MCF 10A (cell line): ENCODE results near the gene CAMSAP1. TPM values are rescaled to one million over a fixed set of nuclear protein-coding genes. Genes with fewer than 3 reads are reported as not detected.

Experiments
- BruUV-seq: library from RNA; stranded (reverse); fragments of 400-500 nt; replicated peaks from 2 replicates; lab custom pipeline; 2021; lab: Mats Ljungman, UMichigan
- CTCF ChIA-PET: fragments of 300-600 bp; sonication (Branson Sonifier 250); formaldehyde crosslinking; extraction: SDS; loops from one replicate; lab custom pipeline; 2021; ENCODE audit warnings: antibody characterized with exemption, inconsistent platforms; lab: Yijun Ruan, JAX
- POLR2A ChIA-PET: fragments of 300-600, 350-650 bp; sonication (Branson Sonifier 250); formaldehyde crosslinking; extraction: SDS; loops from one replicate; lab custom pipeline; 2020; ENCODE audit warnings: antibody characterized with exemption, inconsistent platforms; lab: Yijun Ruan, JAX
- DNase-seq: peaks from one replicate; pipeline ENCODE4 v3.0.0-alpha.2; 2018; ENCODE audit not compliant: unreplicated experiment
- H3K27ac Mint-ChIP-seq: one replicate; pipeline ENCODE4 v1.8.0; 2022; ENCODE audit warnings: mild to moderate bottlenecking, low read depth, mixed read lengths; ENCODE audit not compliant: unreplicated experiment
- H3K27me3 Mint-ChIP-seq: one replicate; pipeline ENCODE4 v1.8.0; 2022; ENCODE audit warnings: mixed read lengths; ENCODE audit not compliant: insufficient read depth, unreplicated experiment
- H3K36me3 Mint-ChIP-seq: one replicate; pipeline ENCODE4 v1.8.0; 2022; ENCODE audit warnings: mild to moderate bottlenecking, moderate library complexity, mixed read lengths; ENCODE audit not compliant: insufficient read depth, unreplicated experiment
- H3K4me1 Mint-ChIP-seq: one replicate; pipeline ENCODE4 v1.8.0; 2022; ENCODE audit warnings: mixed read lengths; ENCODE audit not compliant: insufficient read depth, unreplicated experiment
- H3K4me3 Mint-ChIP-seq: one replicate; pipeline ENCODE4 v1.8.0; 2022; ENCODE audit warnings: mild to moderate bottlenecking, moderate library complexity, mixed read lengths; ENCODE audit not compliant: unreplicated experiment
- H3K9me3 Mint-ChIP-seq: one replicate; pipeline ENCODE4 v1.8.0; 2022; ENCODE audit warnings: mixed read lengths; ENCODE audit not compliant: unreplicated experiment
- intact Hi-C: fragments of 100-400 bp; cut with micrococcal nuclease; formaldehyde crosslinking; loops from 2 replicates; pipeline ENCODE4 v1.14.1; 2022
- total RNA-seq: library from RNA; stranded (reverse); gene quantifications from 2 replicates; pipeline ENCODE4 v1.2.3, GENCODE V29; 2022
- TF ChIP-seq, protein P1 (sequence below): fragments of 200-600 bp; IDR thresholded peaks from one replicate; pipeline ENCODE4 v1.8.0; 2022; ENCODE audit warnings: antibody characterized with exemption, mild to moderate bottlenecking; ENCODE audit not compliant: unreplicated experiment

CAMSAP1 gene
- total RNA-seq, 1 experiment from 2014 or later: 39.5 TPM

DNA sequence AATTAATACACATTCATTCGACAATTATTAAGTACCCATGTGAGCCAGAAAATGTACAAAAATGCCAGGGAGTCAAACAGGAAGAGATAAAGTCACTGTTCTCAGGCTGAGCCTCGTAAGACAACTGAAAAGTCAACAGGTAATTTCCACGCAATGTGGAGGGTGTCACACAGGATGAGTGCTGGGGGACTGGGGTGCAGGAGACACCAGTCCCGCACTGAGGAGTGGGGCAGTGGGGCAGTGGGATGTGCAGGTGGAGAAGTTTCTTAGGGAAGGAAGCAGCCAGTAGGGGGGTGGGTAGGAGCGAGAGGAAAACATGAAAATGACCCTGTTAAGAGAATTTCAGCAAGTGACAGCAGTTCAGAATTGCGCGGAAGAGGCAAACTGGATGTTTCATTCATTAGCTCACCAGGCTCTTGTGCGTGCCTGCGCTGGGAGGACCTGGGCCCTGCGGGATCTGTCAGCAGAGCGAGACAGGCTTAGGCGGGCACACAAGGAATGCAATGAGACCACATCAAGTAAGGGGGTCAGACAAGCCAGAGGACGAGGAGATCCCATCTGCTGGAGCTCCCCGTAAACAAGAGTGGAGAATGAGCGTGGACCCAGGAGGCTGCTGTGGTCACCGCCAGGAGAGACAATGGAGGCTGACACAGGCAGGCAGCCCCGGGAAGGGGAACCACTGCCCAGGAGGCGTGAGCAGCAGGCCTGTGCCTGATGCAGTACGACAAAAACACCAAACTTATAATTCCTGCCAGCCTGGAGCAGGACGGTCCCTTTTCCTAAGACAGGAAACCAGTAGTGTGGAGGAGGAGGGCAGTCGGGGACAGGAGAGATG is 21.0 kb downstream of the CAMSAP1 start:
- CTCF ChIA-PET: interaction anchor here (0.5 kb wide), 1 partner anchor 809 kb away, joined by 4 read pairs; no protein-coding TSS in a partner anchor
- H3K4me1 Mint-ChIP-seq: peaks cover 56% of the 10 kb centered on the region
- peaks cover 6% of the 10 kb centered on the region for H3K36me3 Mint-ChIP-seq
- DNase-seq: no peak
- H3K9me3 Mint-ChIP-seq: no peaks in the 10 kb centered on the region
- H3K27me3 Mint-ChIP-seq: no peaks in the 10 kb centered on the region
- H3K27ac Mint-ChIP-seq: peak overlapping the region; percentile 1
- no peak overlapping the region for H3K4me3 Mint-ChIP-seq
- TF ChIP-seq, protein P1, sequence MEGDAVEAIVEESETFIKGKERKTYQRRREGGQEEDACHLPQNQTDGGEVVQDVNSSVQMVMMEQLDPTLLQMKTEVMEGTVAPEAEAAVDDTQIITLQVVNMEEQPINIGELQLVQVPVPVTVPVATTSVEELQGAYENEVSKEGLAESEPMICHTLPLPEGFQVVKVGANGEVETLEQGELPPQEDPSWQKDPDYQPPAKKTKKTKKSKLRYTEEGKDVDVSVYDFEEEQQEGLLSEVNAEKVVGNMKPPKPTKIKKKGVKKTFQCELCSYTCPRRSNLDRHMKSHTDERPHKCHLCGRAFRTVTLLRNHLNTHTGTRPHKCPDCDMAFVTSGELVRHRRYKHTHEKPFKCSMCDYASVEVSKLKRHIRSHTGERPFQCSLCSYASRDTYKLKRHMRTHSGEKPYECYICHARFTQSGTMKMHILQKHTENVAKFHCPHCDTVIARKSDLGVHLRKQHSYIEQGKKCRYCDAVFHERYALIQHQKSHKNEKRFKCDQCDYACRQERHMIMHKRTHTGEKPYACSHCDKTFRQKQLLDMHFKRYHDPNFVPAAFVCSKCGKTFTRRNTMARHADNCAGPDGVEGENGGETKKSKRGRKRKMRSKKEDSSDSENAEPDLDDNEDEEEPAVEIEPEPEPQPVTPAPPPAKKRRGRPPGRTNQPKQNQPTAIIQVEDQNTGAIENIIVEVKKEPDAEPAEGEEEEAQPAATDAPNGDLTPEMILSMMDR: no peak
- POLR2A ChIA-PET: interaction anchor here (0.6 kb wide), 1 partner anchor 14 kb away, joined by 3 read pairs; no protein-coding TSS in a partner anchor
- intact Hi-C loops: no loop called here
- BruUV-seq: no TSS peak

DNA sequence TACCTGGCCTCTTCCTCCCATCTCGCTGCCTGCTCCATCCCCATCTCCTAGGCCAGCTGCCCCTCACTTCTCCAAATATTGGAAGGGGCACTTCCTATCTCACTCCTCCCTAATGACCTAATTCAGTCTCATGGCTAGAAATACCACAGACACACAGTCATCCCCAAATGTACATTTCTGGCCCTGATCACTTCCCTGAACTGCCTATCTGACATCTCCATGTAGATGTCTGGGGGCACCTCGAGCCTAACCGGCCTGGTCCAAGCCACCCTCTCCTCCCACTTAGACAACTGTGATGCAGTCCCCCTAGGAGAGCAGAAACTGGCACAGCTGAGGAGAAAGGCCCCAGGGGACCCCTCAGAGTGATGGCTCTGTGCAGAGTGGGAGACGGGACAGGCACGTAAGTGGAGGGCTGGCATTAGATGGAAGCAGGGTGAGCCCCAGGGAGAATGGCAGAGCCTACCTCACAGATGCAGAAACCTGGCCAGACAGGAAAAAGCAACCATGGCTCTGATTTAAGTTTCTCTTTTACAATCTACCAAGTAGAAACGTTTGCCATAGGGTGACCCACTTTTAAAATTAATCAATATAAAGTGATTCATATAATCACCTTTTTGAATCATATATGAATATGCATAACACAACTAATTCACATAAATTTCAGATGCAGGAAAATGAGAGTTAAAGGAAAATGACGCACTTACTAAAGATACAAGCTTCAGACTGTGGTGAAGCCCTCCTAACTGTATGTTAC is 22.1 kb downstream of the CAMSAP1 start:
- DNase-seq: no peak
- TF ChIP-seq, protein P1: no peak
- ChIA-PET POLR2A (no interaction called here), CTCF (interaction anchor here (0.6 kb wide), 1 partner anchor 44 kb away, joined by 3 read pairs; no protein-coding TSS in a partner anchor)
- peaks cover 45% of the 10 kb centered on the region for H3K4me1 Mint-ChIP-seq
- H3K27me3 Mint-ChIP-seq: no peaks in the 10 kb centered on the region
- H3K36me3 Mint-ChIP-seq: no peaks in the 10 kb centered on the region
- H3K4me3 Mint-ChIP-seq: no peak overlapping the region
- intact Hi-C loops: no loop called here
- no TSS peak for BruUV-seq
- H3K27ac Mint-ChIP-seq: no peak overlapping the region
- no peaks in the 10 kb centered on the region for H3K9me3 Mint-ChIP-seq

DNA sequence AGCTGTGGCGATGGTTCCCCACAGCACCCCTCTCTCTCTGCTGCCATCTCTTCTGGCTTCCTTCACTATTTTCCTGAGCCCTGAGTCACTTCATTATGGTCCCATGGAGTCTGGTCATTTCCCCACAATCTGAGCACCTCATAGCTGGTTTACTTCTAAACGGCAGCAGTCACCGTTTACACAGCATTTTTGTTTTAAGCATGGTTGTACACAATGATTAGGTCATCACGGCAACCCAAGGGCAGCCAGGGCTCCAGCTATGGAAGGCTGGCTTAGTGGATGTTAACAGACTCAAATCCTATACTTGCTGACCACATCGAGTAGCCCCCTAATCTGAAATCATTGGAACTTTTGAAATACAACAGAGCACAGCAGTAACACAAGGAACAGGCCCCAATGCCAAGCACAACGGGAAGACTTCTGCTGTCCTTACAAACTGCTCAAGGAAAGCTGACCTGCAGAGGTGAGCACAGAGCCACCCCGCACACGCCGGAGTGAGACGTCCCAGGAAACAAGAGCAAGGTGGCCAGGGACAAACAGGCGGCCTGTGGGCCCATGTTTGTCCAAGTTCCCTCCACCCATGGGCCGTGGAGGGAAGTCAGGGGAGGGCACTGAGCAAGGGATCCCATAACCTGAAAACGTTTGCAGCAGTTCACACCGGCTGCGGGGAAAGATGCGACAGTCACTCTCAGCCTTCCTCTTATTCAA is 22.9 kb downstream of the CAMSAP1 start:
- Mint-ChIP-seq H3K27me3 (no peaks in the 10 kb centered on the region), H3K4me3 (no peak overlapping the region), H3K9me3 (no peaks in the 10 kb centered on the region), H3K4me1 (peaks cover 40% of the 10 kb centered on the region), H3K36me3 (no peaks in the 10 kb centered on the region), H3K27ac (no peak overlapping the region)
- TF ChIP-seq, protein P1: no peak
- no TSS peak for BruUV-seq
- ChIA-PET CTCF (interaction anchor here (1.1 kb wide), 1 partner anchor 20 kb away, joined by 5 read pairs; no protein-coding TSS in a partner anchor), POLR2A (no interaction called here)
- no peak for DNase-seq
- intact Hi-C loops: no loop called here
